ENCODE results near the gene SEZ6L. TPM values are rescaled to one million over a fixed set of nuclear protein-coding genes. Genes with fewer than 3 reads are reported as not detected.

The SEZ6L gene
- total and polyA plus RNA-seq, 12 donors = 0.17 to 16.3 (median 3.9) TPM; not detected in 1

DNA sequence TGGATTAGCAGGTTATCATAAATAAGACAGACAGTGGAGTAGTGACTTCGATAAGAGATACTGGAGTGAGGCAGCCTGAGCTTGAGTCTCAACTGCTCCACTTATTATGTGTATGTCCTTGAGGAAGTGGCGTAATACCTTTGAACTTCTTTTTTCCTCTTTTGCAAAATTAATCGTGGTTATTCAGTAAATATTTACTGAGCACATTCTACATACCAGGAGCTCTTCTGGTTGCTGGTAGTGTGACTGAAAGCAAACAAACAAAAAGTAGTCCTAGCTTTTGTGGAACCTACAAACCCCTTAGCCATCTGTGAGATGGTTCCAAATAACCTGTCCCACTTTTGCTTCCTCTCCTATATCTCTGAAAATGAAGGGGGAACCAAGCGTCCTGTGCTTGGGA is 134.2 kb downstream of the SEZ6L start:
- WGBS, 4 donors = 31 to 40% (median 36%) methylated on average over 4 of the region's 4 CpGs
- H3K4me3 ChIP-seq = no peak overlapping the region
- no peaks in the 10 kb centered on the region for H3K9me3 ChIP-seq (replicated peaks in 1 of 3)
- no peaks in the 10 kb centered on the region for H3K36me3 ChIP-seq (replicated peaks in 1 of 2)
- no peaks in the 10 kb centered on the region for H3K4me1 ChIP-seq (replicated peaks in 1 of 2)
- peaks cover 3% of the 10 kb centered on the region for H3K27me3 ChIP-seq
- no peak overlapping the region for H3K27ac ChIP-seq
- intact Hi-C loops (cut with DNase I) = no loop called here
- no peak for DNase-seq
- TF ChIP-seq, protein P1, sequence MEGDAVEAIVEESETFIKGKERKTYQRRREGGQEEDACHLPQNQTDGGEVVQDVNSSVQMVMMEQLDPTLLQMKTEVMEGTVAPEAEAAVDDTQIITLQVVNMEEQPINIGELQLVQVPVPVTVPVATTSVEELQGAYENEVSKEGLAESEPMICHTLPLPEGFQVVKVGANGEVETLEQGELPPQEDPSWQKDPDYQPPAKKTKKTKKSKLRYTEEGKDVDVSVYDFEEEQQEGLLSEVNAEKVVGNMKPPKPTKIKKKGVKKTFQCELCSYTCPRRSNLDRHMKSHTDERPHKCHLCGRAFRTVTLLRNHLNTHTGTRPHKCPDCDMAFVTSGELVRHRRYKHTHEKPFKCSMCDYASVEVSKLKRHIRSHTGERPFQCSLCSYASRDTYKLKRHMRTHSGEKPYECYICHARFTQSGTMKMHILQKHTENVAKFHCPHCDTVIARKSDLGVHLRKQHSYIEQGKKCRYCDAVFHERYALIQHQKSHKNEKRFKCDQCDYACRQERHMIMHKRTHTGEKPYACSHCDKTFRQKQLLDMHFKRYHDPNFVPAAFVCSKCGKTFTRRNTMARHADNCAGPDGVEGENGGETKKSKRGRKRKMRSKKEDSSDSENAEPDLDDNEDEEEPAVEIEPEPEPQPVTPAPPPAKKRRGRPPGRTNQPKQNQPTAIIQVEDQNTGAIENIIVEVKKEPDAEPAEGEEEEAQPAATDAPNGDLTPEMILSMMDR (IDR thresholded peaks at IDR 0.05) = no peak
- TF ChIP-seq POLR2A (IDR thresholded peaks at IDR 0.05) = no peak

DNA sequence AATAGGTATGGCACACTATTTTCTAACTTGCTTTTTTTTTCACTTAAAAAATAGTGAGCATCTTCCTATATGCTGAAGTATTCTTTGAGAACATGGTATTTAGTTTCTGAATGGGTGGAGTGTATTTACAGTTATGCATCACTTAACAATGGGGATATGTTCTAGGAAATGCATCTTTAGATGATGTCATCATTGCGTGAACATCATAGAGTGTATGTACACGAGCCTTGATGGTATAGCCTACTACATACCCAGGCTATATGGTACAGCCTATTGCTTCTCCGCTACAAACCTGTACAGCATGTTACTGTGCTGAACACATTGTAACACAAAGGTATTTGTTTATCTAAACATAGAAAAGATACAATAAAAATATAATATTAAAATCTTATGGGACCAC is 135.5 kb downstream of the SEZ6L start:
- TF ChIP-seq POLR2A (IDR thresholded peaks at IDR 0.05) = no peak
- TF ChIP-seq, protein P1 (IDR thresholded peaks at IDR 0.05) = no peak
- Histone ChIP-seq H3K27ac (no peak overlapping the region), H3K4me1 (replicated peaks in 1 of 2) (no peaks in the 10 kb centered on the region), H3K4me3 (no peak overlapping the region), H3K36me3 (replicated peaks in 1 of 2) (no peaks in the 10 kb centered on the region), H3K9me3 (replicated peaks in 1 of 3) (no peaks in the 10 kb centered on the region), H3K27me3 (peaks cover 3% of the 10 kb centered on the region)
- 65 to 77% (median 69%) methylated on average over 3 of the region's 3 CpGs for WGBS, 4 donors
- intact Hi-C loops (cut with DNase I) = no loop called here
- no peak for DNase-seq

DNA sequence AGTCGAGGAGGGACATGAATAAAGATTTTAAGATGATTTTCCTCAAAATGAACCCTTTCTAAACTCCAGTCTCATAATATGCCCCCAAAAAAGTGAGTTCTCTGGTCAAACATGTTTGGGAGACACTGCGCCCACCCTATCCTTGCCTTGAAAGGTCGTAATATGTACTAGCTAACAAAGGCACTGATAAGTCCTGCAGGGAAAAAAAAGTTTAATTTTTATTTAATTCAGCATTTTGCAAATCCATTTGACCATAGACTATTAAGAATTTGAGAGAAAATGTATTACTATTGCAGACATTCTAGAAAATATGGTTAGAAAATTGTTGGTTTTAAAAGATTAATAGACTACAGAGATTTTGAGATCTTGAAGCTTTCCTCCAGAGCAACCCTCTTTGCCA is 139.2 kb downstream of the SEZ6L start:
- DNase-seq = no peak
- Histone ChIP-seq H3K27me3 (no peaks in the 10 kb centered on the region), H3K27ac (no peak overlapping the region), H3K4me3 (no peak overlapping the region), H3K4me1 (replicated peaks in 1 of 2) (no peaks in the 10 kb centered on the region), H3K9me3 (replicated peaks in 1 of 3) (no peaks in the 10 kb centered on the region), H3K36me3 (replicated peaks in 1 of 2) (no peaks in the 10 kb centered on the region)
- 48 to 73% (median 71%) methylated on average over 3 of the region's 3 CpGs for WGBS, 4 donors
- TF ChIP-seq POLR2A (IDR thresholded peaks at IDR 0.05) = no peak
- TF ChIP-seq, protein P1 (IDR thresholded peaks at IDR 0.05) = no peak
- intact Hi-C loops (cut with DNase I) = no loop called here

DNA sequence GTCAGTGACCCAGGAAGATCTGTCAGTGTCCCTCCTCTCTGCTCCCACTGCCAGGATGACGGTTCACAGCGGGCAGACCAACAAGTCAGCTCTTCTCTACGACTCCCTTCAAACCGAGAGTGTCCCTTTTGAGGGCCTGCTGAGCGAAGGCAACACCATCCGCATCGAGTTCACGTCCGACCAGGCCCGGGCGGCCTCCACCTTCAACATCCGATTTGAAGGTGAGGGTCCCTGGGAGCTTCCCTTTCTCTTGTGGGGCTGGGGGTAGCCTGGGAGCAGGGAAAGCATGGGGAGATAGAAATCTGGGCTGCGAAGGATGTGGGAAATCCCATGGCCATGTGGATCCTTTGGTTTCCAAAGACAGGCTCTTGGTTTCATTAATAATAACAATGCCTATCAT is 141.4 kb downstream of the SEZ6L start:
- no peak overlapping the region for H3K4me3 ChIP-seq
- H3K27me3 ChIP-seq = no peaks in the 10 kb centered on the region
- no peaks in the 10 kb centered on the region for H3K36me3 ChIP-seq (replicated peaks in 1 of 2)
- 91 to 100% (median 91%) methylated on average over 4 to 13 of the region's 13 CpGs for WGBS, 4 donors
- TF ChIP-seq, protein P1 (IDR thresholded peaks at IDR 0.05) = no peak
- TF ChIP-seq POLR2A (IDR thresholded peaks at IDR 0.05) = no peak
- H3K4me1 ChIP-seq (replicated peaks in 1 of 2) = no peaks in the 10 kb centered on the region
- intact Hi-C loops (cut with DNase I) = no loop called here
- no peak for DNase-seq
- no peak overlapping the region for H3K27ac ChIP-seq
- no peaks in the 10 kb centered on the region for H3K9me3 ChIP-seq (replicated peaks in 1 of 3)

Measured in adrenal gland (tissue), 12 donors.